Lung microvascular endothelial cell (primary cell): ENCODE results near the gene CNOT4. TPM values are rescaled to one million over a fixed set of nuclear protein-coding genes. Genes with fewer than 3 reads are reported as not detected.
"Not testable (repeated sequence)": the region's sequence is repeated elsewhere in the genome, so short reads cannot be mapped to it uniquely, and the experiment has no call there.

Experiments used
- DNase-seq, 2 donors: peaks; one replicate each; pipeline versions ENCODE4 v3.0.0 to v3.0.0-alpha.2; 2010; ENCODE audit warnings: low read depth in 2 of 2
- total RNA-seq: library from RNA; depleted of rRNA; stranded (reverse); fragments of >200 nt; gene quantifications from 2 replicates; pipeline ENCODE4 v1.2.1, GENCODE V29; 2014

CNOT4 gene
- total RNA-seq, 1 donor from 2014 or later: 9.3 TPM

- DNase-seq: peak in 1 of 2 donors; percentile 2
Measured at GRCh38 chr7:135459951-135460567, 49.8 kb downstream of the CNOT4 start.

- DNase-seq: peak; percentile 8 to 24
Measured at GRCh38 chr7:135459076-135459475, 50.8 kb downstream of the CNOT4 start.

GRCh38 chr7:135454060-135454459 is 55.8 kb downstream of the CNOT4 start:
- no peak for DNase-seq

GRCh38 chr7:135449436-135449835 is 60.5 kb downstream of the CNOT4 start:
- no peak for DNase-seq

- peak in 1 of 2 donors; percentile 45 for DNase-seq
Measured at GRCh38 chr7:135448753-135449152, 61.1 kb downstream of the CNOT4 start.

- no peak for DNase-seq
Measured at GRCh38 chr7:135447748-135448147, 62.2 kb downstream of the CNOT4 start.

GRCh38 chr7:135445690-135446089 is 64.2 kb downstream of the CNOT4 start:
- no peak for DNase-seq

- not testable (repeated sequence) for DNase-seq
Measured at GRCh38 chr7:135445266-135445665, 64.6 kb downstream of the CNOT4 start.

- peak; percentile 12 to 21 for DNase-seq
Measured at GRCh38 chr7:135441791-135442190, 68.1 kb downstream of the CNOT4 start.

- no peak for DNase-seq
Measured at GRCh38 chr7:135434047-135434446, 75.9 kb downstream of the CNOT4 start.

GRCh38 chr7:135430626-135431025 is 79.3 kb downstream of the CNOT4 start:
- DNase-seq: no peak

GRCh38 chr7:135428879-135429278 is 81.0 kb downstream of the CNOT4 start:
- no peak for DNase-seq

- no peak for DNase-seq
Measured at GRCh38 chr7:135428011-135428410, 81.9 kb downstream of the CNOT4 start.

GRCh38 chr7:135427166-135427565 is 82.7 kb downstream of the CNOT4 start:
- no peak for DNase-seq

GRCh38 chr7:135425036-135425435 is 84.9 kb downstream of the CNOT4 start:
- DNase-seq: no peak

GRCh38 chr7:135420786-135421185 is 89.1 kb downstream of the CNOT4 start:
- DNase-seq: no peak

- DNase-seq: no peak
Measured at GRCh38 chr7:135416431-135416830, 93.5 kb downstream of the CNOT4 start.

- DNase-seq: peak; percentile 69 to 70
Measured at GRCh38 chr7:135414850-135415439, 95.0 kb downstream of the CNOT4 start.

GRCh38 chr7:135414208-135414607 is 95.7 kb downstream of the CNOT4 start:
- no peak for DNase-seq

GRCh38 chr7:135411098-135411497 is 98.8 kb downstream of the CNOT4 start:
- DNase-seq: no peak

GRCh38 chr7:135410543-135410942 is 99.4 kb downstream of the CNOT4 start:
- DNase-seq: no peak

GRCh38 chr7:135409845-135410542 is 99.9 kb downstream of the CNOT4 start:
- DNase-seq: no peak

GRCh38 chr7:135407884-135408283 is 102.0 kb downstream of the CNOT4 start:
- no peak for DNase-seq
